H9 (cell line): Measurements from ENCODE around the gene FABP1. TPM values are rescaled to one million over a fixed set of nuclear protein-coding genes. Genes with fewer than 3 reads are reported as not detected.

Experiments used
- DNase-seq: peaks from one replicate; pipeline ENCODE4 v3.0.0-alpha.2; 2017
- H2AFZ ChIP-seq: one replicate; pipeline ENCODE4 v1.6.1; 2013; ENCODE audit warnings: mild to moderate bottlenecking, low read length, control low read depth, moderate library complexity
- H2AK5ac ChIP-seq: 2 replicates; pipeline ENCODE4 v1.6.1; 2013; ENCODE audit warnings: low read length, control low read depth, mixed read lengths; ENCODE audit not compliant: insufficient read length
- H2BK120ac ChIP-seq: one replicate; pipeline ENCODE4 v1.6.1; 2013; ENCODE audit warnings: low read depth, mild to moderate bottlenecking, low read length, control low read depth, inconsistent platforms; ENCODE audit not compliant: poor library complexity, severe bottlenecking
- H2BK12ac ChIP-seq: 2 replicates; pipeline ENCODE4 v1.6.1; 2013; ENCODE audit warnings: low read length, control low read depth, mixed read lengths, low read depth; ENCODE audit not compliant: insufficient read length
- H2BK15ac ChIP-seq: 2 replicates; pipeline ENCODE4 v1.6.1; 2013; ENCODE audit warnings: low read depth, low read length, control low read depth
- H2BK20ac ChIP-seq: one replicate; pipeline ENCODE4 v1.6.1; 2013; ENCODE audit warnings: low read depth, mild to moderate bottlenecking, low read length, control low read depth, inconsistent platforms; ENCODE audit not compliant: poor library complexity, severe bottlenecking
- H2BK5ac ChIP-seq: 2 replicates; pipeline ENCODE4 v1.6.1; 2013; ENCODE audit warnings: low read length, control low read depth, mixed read lengths; ENCODE audit not compliant: insufficient read length
- H3K14ac ChIP-seq: 2 replicates; pipeline ENCODE4 v1.6.1; 2013; ENCODE audit warnings: low read length, control low read depth; ENCODE audit not compliant: insufficient read depth
- H3K18ac ChIP-seq: 2 replicates; pipeline ENCODE4 v1.6.1; 2013; ENCODE audit warnings: low read depth, mild to moderate bottlenecking, mixed read lengths, low read length, control low read depth; ENCODE audit not compliant: insufficient read length
- H3K23ac ChIP-seq: 2 replicates; pipeline ENCODE4 v1.6.1; 2013; ENCODE audit warnings: low read length, control low read depth, mixed read lengths, low read depth; ENCODE audit not compliant: insufficient read length
- H3K23me2 ChIP-seq: 2 replicates; pipeline ENCODE4 v1.6.1; 2013; ENCODE audit warnings: low read depth, mild to moderate bottlenecking, mixed read lengths, low read length, control low read depth; ENCODE audit not compliant: insufficient read length, poor library complexity, severe bottlenecking
- H3K27ac ChIP-seq: 2 replicates; pipeline ENCODE4 v1.5.1; 2013; ENCODE audit warnings: low read length, control low read depth, mixed read lengths, low read depth; ENCODE audit not compliant: insufficient read length
- H3K27me3 ChIP-seq: 2 replicates; pipeline ENCODE4 v1.6.1; 2013; ENCODE audit warnings: low read length, control low read depth, inconsistent platforms; ENCODE audit not compliant: insufficient read depth
- H3K4ac ChIP-seq: 2 replicates; pipeline ENCODE4 v1.6.1; 2013; ENCODE audit warnings: low read depth, mild to moderate bottlenecking, control low read depth, inconsistent platforms, low read length, moderate library complexity
- H3K4me1 ChIP-seq: 2 replicates; pipeline ENCODE4 v1.6.1; 2013; ENCODE audit warnings: low read length, control low read depth, inconsistent platforms; ENCODE audit not compliant: insufficient read depth
- H3K4me2 ChIP-seq: 2 replicates; pipeline ENCODE4 v1.6.1; 2013; ENCODE audit warnings: low read length, control low read depth, mixed read lengths; ENCODE audit not compliant: insufficient read length, insufficient read depth
- H3K56ac ChIP-seq: 2 replicates; pipeline ENCODE4 v1.6.1; 2013; ENCODE audit warnings: low read depth, mild to moderate bottlenecking, mixed read lengths, low read length, control low read depth; ENCODE audit not compliant: insufficient read length
- H3K79me1 ChIP-seq: 2 replicates; pipeline ENCODE4 v1.6.1; 2013; ENCODE audit warnings: low read depth, mild to moderate bottlenecking, moderate library complexity, low read length, control low read depth, inconsistent platforms; ENCODE audit not compliant: insufficient read depth, poor library complexity, severe bottlenecking
- H3K79me2 ChIP-seq: 2 replicates; pipeline ENCODE4 v1.6.1; 2013; ENCODE audit warnings: low read length, control low read depth, inconsistent platforms; ENCODE audit not compliant: insufficient read depth
- H3K9ac ChIP-seq: 2 replicates; pipeline ENCODE4 v1.6.1; 2013; ENCODE audit warnings: low read length, control low read depth, mixed read lengths; ENCODE audit not compliant: insufficient read length; ENCODE audit errors: extremely low read depth
- H3K9me3 ChIP-seq: one replicate; pipeline ENCODE4 v1.6.1; 2013; ENCODE audit warnings: low read depth, low read length, inconsistent platforms; ENCODE audit not compliant: control insufficient read depth
- H3T11ph ChIP-seq: one replicate; pipeline ENCODE4 v1.6.1; 2013; ENCODE audit warnings: mild to moderate bottlenecking, low read length, control low read depth, inconsistent platforms
- H4K20me1 ChIP-seq: one replicate; pipeline ENCODE4 v1.6.1; 2013; ENCODE audit not compliant: control insufficient read depth, insufficient read length, insufficient read depth
- H4K5ac ChIP-seq: 2 replicates; pipeline ENCODE4 v1.6.1; 2013; ENCODE audit warnings: low read depth, mild to moderate bottlenecking, mixed read lengths, low read length, control low read depth; ENCODE audit not compliant: insufficient read length
- H4K8ac ChIP-seq: replicated peaks from 2 replicates; pipeline ENCODE4 v1.6.1; 2013; ENCODE audit warnings: low read length, control low read depth, mixed read lengths, low read depth; ENCODE audit not compliant: insufficient read length
- H4K91ac ChIP-seq: 2 replicates; pipeline ENCODE4 v1.6.1; 2013; ENCODE audit warnings: low read depth, mild to moderate bottlenecking, moderate library complexity, mixed read lengths, low read length, control low read depth; ENCODE audit not compliant: insufficient read length
- H3K27ac Mint-ChIP-seq, 3 experiments: 2 replicates in 2 of 3; 3 replicates in 1 of 3; pipeline ENCODE4 v1.8.0; 2020 to 2021; ENCODE audit warnings: mixed read lengths in 3 of 3, mild to moderate bottlenecking in 1 of 3, moderate library complexity in 1 of 3
- H3K27me3 Mint-ChIP-seq: 2 replicates; pipeline ENCODE4 v1.8.0; 2021; ENCODE audit warnings: low read depth, mild to moderate bottlenecking, moderate library complexity, mixed read lengths
- H3K36me3 Mint-ChIP-seq, 3 experiments: 2 replicates in 2 of 3; 3 replicates in 1 of 3; pipeline ENCODE4 v1.8.0; 2020 to 2021; ENCODE audit warnings: low read depth in 3 of 3, mixed read lengths in 3 of 3; ENCODE audit not compliant: insufficient read depth in 1 of 3
- H3K4me1 Mint-ChIP-seq, 2 experiments: 2 replicates each; pipeline ENCODE4 v1.8.0; 2020; ENCODE audit warnings: mixed read lengths in 2 of 2
- H3K4me3 Mint-ChIP-seq, 2 experiments: 2 replicates in 1 of 2; 3 replicates in 1 of 2; pipeline ENCODE4 v1.8.0; 2020 to 2021; ENCODE audit warnings: mild to moderate bottlenecking in 2 of 2, mixed read lengths in 2 of 2, moderate library complexity in 1 of 2
- H3K9me3 Mint-ChIP-seq, 2 experiments: 2 replicates in 1 of 2; 3 replicates in 1 of 2; pipeline ENCODE4 v1.8.0; 2020; ENCODE audit warnings: mild to moderate bottlenecking in 2 of 2, mixed read lengths in 2 of 2, moderate library complexity in 1 of 2
- CTCF ChIP-seq: fragments of 200-600 bp; sonication (generic); conservative IDR thresholded peaks from 3 replicates; pipeline ENCODE4 v1.8.0; 2021; ENCODE audit warnings: antibody characterized with exemption, mild to moderate bottlenecking
- WGBS: extraction: QIAGEN DNeasy Blood & Tissue Kit; methylation state at CpG from one replicate; pipeline ENCODE4 v1.1.7; 2013; ENCODE audit warnings: missing lambda C conversion rate, low lambda C conversion rate, mixed read lengths; ENCODE audit not compliant: insufficient read length; ENCODE audit errors: extremely low coverage; 5-methylcytosine and 5-hydroxymethylcytosine counted together
- total RNA-seq: library from RNA; stranded (reverse); gene quantifications from 2 replicates; pipeline ENCODE4 v1.2.1, GENCODE V29; 2021

Gene FABP1
- total RNA-seq, 1 experiment from 2014 or later: not detected

GRCh38 chr2:88096708-88097107 is 31.2 kb downstream of the FABP1 start:
- H3K4me1 Mint-ChIP-seq: peaks cover 22 to 39% of the 10 kb centered on the region in 2 experiments
- Histone ChIP-seq H3K18ac (no peak overlapping the region), H4K5ac (no peak overlapping the region), H2BK120ac (no peak overlapping the region), H3K4me2 (no peak overlapping the region), H3K79me1 (no peaks in the 10 kb centered on the region), H2BK15ac (no peak overlapping the region), H3K9me3 (no peaks in the 10 kb centered on the region), H3K23ac (no peak overlapping the region), H2BK12ac (no peak overlapping the region), H3K56ac (no peak overlapping the region), H3K4ac (no peak overlapping the region), H2BK20ac (no peak overlapping the region), H4K8ac (no peak overlapping the region), H3T11ph (no peak overlapping the region), H2BK5ac (no peak overlapping the region), H4K91ac (no peak overlapping the region), H2AK5ac (no peak overlapping the region), H3K27ac (no peak overlapping the region), H4K20me1 (no peaks in the 10 kb centered on the region), H2AFZ (no peak overlapping the region), H3K4me1 (no peaks in the 10 kb centered on the region; the same call in 1 of the 2 replicates), H3K27me3 (no peaks in the 10 kb centered on the region), H3K14ac (no peak overlapping the region), H3K79me2 (no peaks in the 10 kb centered on the region), H3K9ac (no peak overlapping the region), H3K23me2 (no peaks in the 10 kb centered on the region)
- no peak overlapping the region for H3K4me3 Mint-ChIP-seq
- no peak for DNase-seq
- no peak for TF ChIP-seq CTCF
- no CpG with 5 or more reads among the region's 5 CpGs for WGBS
- no peaks in the 10 kb centered on the region for H3K27me3 Mint-ChIP-seq
- H3K9me3 Mint-ChIP-seq: no peaks in the 10 kb centered on the region
- no peak overlapping the region for H3K27ac Mint-ChIP-seq
- H3K36me3 Mint-ChIP-seq: no peaks in the 10 kb centered on the region
